ENCODE measurements around the gene ADGRG6. TPM values are rescaled to one million over a fixed set of nuclear protein-coding genes. Genes with fewer than 3 reads are reported as not detected.

Gene ADGRG6
- total and polyA plus RNA-seq, 10 of the 15 experiments (the other 5 are each of a cell fraction or from before 2014, with no cell fraction given): 0.01 to 0.24 (median 0.13) TPM; not detected in 7

DNA sequence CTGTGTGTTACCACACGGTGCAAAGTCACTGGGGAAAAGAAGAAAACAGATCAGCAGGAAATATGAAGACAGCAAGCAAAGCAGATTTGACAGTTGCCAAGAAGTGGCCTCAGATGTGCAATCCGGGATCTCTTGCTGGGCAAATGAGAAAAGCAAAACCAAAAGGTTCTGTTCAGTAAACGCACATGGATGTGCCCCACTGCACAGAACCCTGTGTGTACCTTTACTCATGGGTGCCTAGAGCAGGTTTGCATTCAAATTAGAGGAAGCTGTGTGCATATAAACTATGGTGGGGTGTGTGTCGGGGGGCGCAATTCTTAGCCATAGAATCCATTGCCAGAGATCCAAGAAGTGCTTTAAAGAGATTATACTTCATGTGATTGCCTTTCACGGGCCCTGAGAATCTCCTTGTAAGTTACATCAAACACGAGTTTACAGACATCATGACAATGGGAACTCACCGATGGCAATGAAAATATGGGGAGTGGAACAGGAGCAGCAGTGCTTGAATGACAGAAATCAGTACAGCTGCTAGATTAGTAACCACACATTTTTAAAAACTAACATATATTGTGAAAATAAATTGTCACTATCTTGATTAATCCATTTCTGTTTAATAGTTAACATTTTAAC lies 154.3 kb downstream of the ADGRG6 start (continued):
- TF ChIP-seq, protein P1, sequence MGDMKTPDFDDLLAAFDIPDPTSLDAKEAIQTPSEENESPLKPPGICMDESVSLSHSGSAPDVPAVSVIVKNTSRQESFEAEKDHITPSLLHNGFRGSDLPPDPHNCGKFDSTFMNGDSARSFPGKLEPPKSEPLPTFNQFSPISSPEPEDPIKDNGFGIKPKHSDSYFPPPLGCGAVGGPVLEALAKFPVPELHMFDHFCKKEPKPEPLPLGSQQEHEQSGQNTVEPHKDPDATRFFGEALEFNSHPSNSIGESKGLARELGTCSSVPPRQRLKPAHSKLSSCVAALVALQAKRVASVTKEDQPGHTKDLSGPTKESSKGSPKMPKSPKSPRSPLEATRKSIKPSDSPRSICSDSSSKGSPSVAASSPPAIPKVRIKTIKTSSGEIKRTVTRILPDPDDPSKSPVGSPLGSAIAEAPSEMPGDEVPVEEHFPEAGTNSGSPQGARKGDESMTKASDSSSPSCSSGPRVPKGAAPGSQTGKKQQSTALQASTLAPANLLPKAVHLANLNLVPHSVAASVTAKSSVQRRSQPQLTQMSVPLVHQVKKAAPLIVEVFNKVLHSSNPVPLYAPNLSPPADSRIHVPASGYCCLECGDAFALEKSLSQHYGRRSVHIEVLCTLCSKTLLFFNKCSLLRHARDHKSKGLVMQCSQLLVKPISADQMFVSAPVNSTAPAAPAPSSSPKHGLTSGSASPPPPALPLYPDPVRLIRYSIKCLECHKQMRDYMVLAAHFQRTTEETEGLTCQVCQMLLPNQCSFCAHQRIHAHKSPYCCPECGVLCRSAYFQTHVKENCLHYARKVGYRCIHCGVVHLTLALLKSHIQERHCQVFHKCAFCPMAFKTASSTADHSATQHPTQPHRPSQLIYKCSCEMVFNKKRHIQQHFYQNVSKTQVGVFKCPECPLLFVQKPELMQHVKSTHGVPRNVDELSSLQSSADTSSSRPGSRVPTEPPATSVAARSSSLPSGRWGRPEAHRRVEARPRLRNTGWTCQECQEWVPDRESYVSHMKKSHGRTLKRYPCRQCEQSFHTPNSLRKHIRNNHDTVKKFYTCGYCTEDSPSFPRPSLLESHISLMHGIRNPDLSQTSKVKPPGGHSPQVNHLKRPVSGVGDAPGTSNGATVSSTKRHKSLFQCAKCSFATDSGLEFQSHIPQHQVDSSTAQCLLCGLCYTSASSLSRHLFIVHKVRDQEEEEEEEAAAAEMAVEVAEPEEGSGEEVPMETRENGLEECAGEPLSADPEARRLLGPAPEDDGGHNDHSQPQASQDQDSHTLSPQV (IDR thresholded peaks at IDR 0.05): no peak
- no peak for TF ChIP-seq KAT2A (conservative IDR thresholded peaks at IDR 0.05; ENCODE audit: control insufficient read depth, low read depth, low read length)
- no peak for TF ChIP-seq HDAC6 (IDR thresholded peaks at IDR 0.05; ENCODE audit: unreplicated experiment)
- TF ChIP-seq BHLHE40 (IDR thresholded peaks at IDR 0.05; ENCODE audit: borderline replicate concordance in 1 of 2, low read depth in 2 of 2, low read length in 1 of 2): no peak
- TF ChIP-seq MEF2A (IDR thresholded peaks at IDR 0.05; ENCODE audit: insufficient read depth, low read depth, low read length): no peak
- TF ChIP-seq SP1 (IDR thresholded peaks at IDR 0.05; ENCODE audit: low read depth, low read length): no peak
- TF ChIP-seq, protein P2, sequence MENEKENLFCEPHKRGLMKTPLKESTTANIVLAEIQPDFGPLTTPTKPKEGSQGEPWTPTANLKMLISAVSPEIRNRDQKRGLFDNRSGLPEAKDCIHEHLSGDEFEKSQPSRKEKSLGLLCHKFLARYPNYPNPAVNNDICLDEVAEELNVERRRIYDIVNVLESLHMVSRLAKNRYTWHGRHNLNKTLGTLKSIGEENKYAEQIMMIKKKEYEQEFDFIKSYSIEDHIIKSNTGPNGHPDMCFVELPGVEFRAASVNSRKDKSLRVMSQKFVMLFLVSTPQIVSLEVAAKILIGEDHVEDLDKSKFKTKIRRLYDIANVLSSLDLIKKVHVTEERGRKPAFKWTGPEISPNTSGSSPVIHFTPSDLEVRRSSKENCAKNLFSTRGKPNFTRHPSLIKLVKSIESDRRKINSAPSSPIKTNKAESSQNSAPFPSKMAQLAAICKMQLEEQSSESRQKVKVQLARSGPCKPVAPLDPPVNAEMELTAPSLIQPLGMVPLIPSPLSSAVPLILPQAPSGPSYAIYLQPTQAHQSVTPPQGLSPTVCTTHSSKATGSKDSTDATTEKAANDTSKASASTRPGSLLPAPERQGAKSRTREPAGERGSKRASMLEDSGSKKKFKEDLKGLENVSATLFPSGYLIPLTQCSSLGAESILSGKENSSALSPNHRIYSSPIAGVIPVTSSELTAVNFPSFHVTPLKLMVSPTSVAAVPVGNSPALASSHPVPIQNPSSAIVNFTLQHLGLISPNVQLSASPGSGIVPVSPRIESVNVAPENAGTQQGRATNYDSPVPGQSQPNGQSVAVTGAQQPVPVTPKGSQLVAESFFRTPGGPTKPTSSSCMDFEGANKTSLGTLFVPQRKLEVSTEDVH (IDR thresholded peaks at IDR 0.05; ENCODE audit: low read depth, partially characterized antibody): no peak
- no peak for TF ChIP-seq POLR2AphosphoS2 (IDR thresholded peaks at IDR 0.05; ENCODE audit: low read depth, low read length)
- no peak for TF ChIP-seq ZNF274 (IDR thresholded peaks at IDR 0.05; ENCODE audit: insufficient read depth, insufficient read length)
